ENCODE results near the gene BCL11A. TPM values are rescaled to one million over a fixed set of nuclear protein-coding genes. Genes with fewer than 3 reads are reported as not detected.

Gene BCL11A
- total and polyA plus RNA-seq, 7 donors = 3.6 to 39.6 (median 16.3) TPM

GRCh38 chr2:60536746-60537145, 16.7 kb downstream of the BCL11A start:
- H3K27ac ChIP-seq = peak overlapping the region in 3 of 4 donors; percentile 69 to 75 (median 70)
- 9 to 39% methylated on average over 1 of the region's 1 CpG for WGBS, 2 donors
- no peak for DNase-seq
- H3K4me1 ChIP-seq = peaks cover 0 to 100% (median 75%) of the 10 kb centered on the region in 4 donors
- H3K27me3 ChIP-seq = no peaks in the 10 kb centered on the region
- no peaks in the 10 kb centered on the region for H3K9me3 ChIP-seq
- peak in 1 of 4 donors; percentile 27 for TF ChIP-seq POLR2AphosphoS5 (IDR thresholded peaks at IDR 0.05)
- no peak for TF ChIP-seq EP300 (IDR thresholded peaks at IDR 0.05)
- intact Hi-C loops (cut with DNase I) = no loop called here
- no peaks in the 10 kb centered on the region for H3K36me3 ChIP-seq
- no peak overlapping the region for H3K4me3 ChIP-seq

- intact Hi-C loops (cut with DNase I) = no loop called here
These were observed 17.7 kb downstream of the BCL11A start for GRCh38 chr2:60535685-60536312.

GRCh38 chr2:60534892-60535684, 18.4 kb downstream of the BCL11A start:
- H3K4me3 ChIP-seq = no peak overlapping the region
- WGBS, 2 donors = 25 to 62% methylated on average over 6 of the region's 6 CpGs
- H3K27me3 ChIP-seq = no peaks in the 10 kb centered on the region
- H3K27ac ChIP-seq = peak overlapping the region in 3 of 4 donors; percentile 69 to 75 (median 70)
- peaks cover 0 to 100% (median 82%) of the 10 kb centered on the region in 4 donors for H3K4me1 ChIP-seq
- no peaks in the 10 kb centered on the region for H3K9me3 ChIP-seq
- no peaks in the 10 kb centered on the region for H3K36me3 ChIP-seq
- intact Hi-C loops (cut with DNase I) = loop anchor here (5.0 kb wide), 1 partner anchor 58 kb away; no protein-coding TSS in a partner anchor
- TF ChIP-seq EP300 (IDR thresholded peaks at IDR 0.05) (no peak), POLR2A (IDR thresholded peaks at IDR 0.05) (no peak), POLR2AphosphoS5 (IDR thresholded peaks at IDR 0.05) (no peak), CTCF (IDR thresholded peaks at IDR 0.05) (no peak)
- DNase-seq = no peak

More at GRCh38 chr2:60535685-60536312, 17.7 kb downstream of the BCL11A start:
- peak overlapping the region in 3 of 4 donors; percentile 69 to 75 (median 70) for H3K27ac ChIP-seq
- no peaks in the 10 kb centered on the region for H3K36me3 ChIP-seq
- no peak for DNase-seq
- TF ChIP-seq EP300 (IDR thresholded peaks at IDR 0.05) (no peak), POLR2AphosphoS5 (IDR thresholded peaks at IDR 0.05) (no peak), CTCF (IDR thresholded peaks at IDR 0.05) (no peak), POLR2A (IDR thresholded peaks at IDR 0.05) (no peak)
- no peak overlapping the region for H3K4me3 ChIP-seq
- no peaks in the 10 kb centered on the region for H3K27me3 ChIP-seq
- no peaks in the 10 kb centered on the region for H3K9me3 ChIP-seq
- peaks cover 0 to 100% (median 82%) of the 10 kb centered on the region in 4 donors for H3K4me1 ChIP-seq
- WGBS, 2 donors = 74 to 78% methylated on average over 11 of the region's 11 CpGs

DNA sequence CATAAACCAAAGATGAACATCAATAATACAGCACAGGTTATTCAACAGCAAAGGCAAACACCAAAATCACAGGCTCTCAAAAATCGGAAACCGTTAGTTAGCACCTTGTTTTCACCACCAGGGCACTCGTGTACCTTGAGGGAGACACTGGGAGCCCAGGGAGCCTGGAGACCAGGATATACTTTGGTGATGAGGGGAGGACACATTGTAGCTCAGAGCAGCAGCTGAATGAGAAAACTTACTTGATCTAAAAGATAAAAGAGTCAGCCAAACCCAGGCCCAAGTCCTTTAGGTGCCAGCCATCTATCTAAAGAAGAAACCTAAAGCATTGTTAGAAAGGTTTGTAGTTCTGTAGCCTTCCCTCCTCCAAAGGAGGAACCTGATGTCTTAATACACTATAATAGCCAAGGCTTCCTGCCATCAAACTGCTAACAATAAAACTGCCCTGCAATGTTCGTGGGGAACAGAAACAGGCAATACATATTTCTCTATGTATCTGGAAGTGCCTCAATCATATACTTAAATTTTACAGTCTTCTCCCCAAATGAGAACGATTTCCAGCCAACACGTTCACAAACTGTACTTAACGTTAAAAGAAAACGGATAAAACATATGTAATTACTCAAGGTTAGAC, 19.3 kb downstream of the BCL11A start:
- intact Hi-C loops (cut with DNase I) = loop anchor here (5.0 kb wide), 1 partner anchor 57 kb away; no protein-coding TSS in a partner anchor
- Histone ChIP-seq H3K27me3 (no peaks in the 10 kb centered on the region), H3K9me3 (no peaks in the 10 kb centered on the region), H3K4me1 (peaks cover 0 to 100% (median 85%) of the 10 kb centered on the region in 4 donors), H3K36me3 (no peaks in the 10 kb centered on the region), H3K4me3 (peak overlapping the region in 1 of 4 donors; percentile 18), H3K27ac (peak overlapping the region in 3 of 4 donors; percentile 69 to 75 (median 70))
- WGBS, 2 donors = 14 to 49% methylated on average over 8 of the region's 8 CpGs
- TF ChIP-seq POLR2A (IDR thresholded peaks at IDR 0.05) (no peak), EP300 (IDR thresholded peaks at IDR 0.05) (no peak), POLR2AphosphoS5 (IDR thresholded peaks at IDR 0.05) (peak in 1 of 4 donors; percentile 16), CTCF (IDR thresholded peaks at IDR 0.05) (peak in 2 of 4 experiments; percentile 7 to 12)
- DNase-seq = no peak
